GM21737 (cell line): ENCODE results near the gene CCNB2.

Experiments
- ATAC-seq: cut with Tn5 transposase; IDR thresholded peaks from one replicate; pipeline ENCODE4 v1.9.1; 2021; ENCODE audit warnings: mild to moderate bottlenecking, moderate library complexity; ENCODE audit not compliant: unreplicated experiment

Gene CCNB2

GRCh38 chr15:59165726-59166125 lies 60.8 kb downstream of the CCNB2 start:
- ATAC-seq: no peak

GRCh38 chr15:59166166-59166565 lies 61.2 kb downstream of the CCNB2 start:
- no peak for ATAC-seq

GRCh38 chr15:59166601-59167265 lies 61.8 kb downstream of the CCNB2 start:
- ATAC-seq: no peak

GRCh38 chr15:59168536-59168935 lies 63.6 kb downstream of the CCNB2 start:
- no peak for ATAC-seq

GRCh38 chr15:59169251-59169708 lies 64.3 kb downstream of the CCNB2 start:
- no peak for ATAC-seq

- no peak for ATAC-seq
Measured at GRCh38 chr15:59170295-59171066, 65.5 kb downstream of the CCNB2 start.

- ATAC-seq: no peak
Measured at GRCh38 chr15:59171067-59171397, 66.1 kb downstream of the CCNB2 start.

- ATAC-seq: no peak
Measured at GRCh38 chr15:59172289-59172901, 67.4 kb downstream of the CCNB2 start.

- ATAC-seq: no peak
Measured at GRCh38 chr15:59173194-59173593, 68.2 kb downstream of the CCNB2 start.

GRCh38 chr15:59174151-59174834 lies 69.3 kb downstream of the CCNB2 start:
- ATAC-seq: no peak
